Cardiac muscle cell (in vitro differentiated cells and primary cell): ENCODE measurements around the gene JPH2. TPM values are rescaled to one million over a fixed set of nuclear protein-coding genes. Genes with fewer than 3 reads are reported as not detected.

Experiments used
- DNase-seq, 2 donors: peaks; one replicate each; pipeline versions ENCODE4 v3.0.0 to v3.0.0-alpha.2; 2010 to 2017; ENCODE audit warnings: low read depth in 1 of 2, low spot score in 1 of 2
- H3K27ac ChIP-seq: fragments of 200-600 bp; sonication (generic); 2 replicates; pipeline ENCODE4 v1.5.1; 2016
- H3K27me3 ChIP-seq: fragments of 200-600 bp; sonication (generic); 2 replicates; pipeline ENCODE4 v1.6.0; 2016; ENCODE audit warnings: control low read depth
- H3K36me3 ChIP-seq: fragments of 200-600 bp; sonication (generic); 2 replicates; pipeline ENCODE4 v1.5.1; 2016; ENCODE audit warnings: control low read depth
- H3K4me1 ChIP-seq: fragments of 200-600 bp; sonication (generic); 2 replicates; pipeline ENCODE4 v1.8.1; 2017; ENCODE audit warnings: low read depth, mild to moderate bottlenecking, mixed run types
- H3K4me3 ChIP-seq: fragments of 200-600 bp; sonication (generic); 2 replicates; pipeline ENCODE4 v1.5.1; 2016; ENCODE audit warnings: mild to moderate bottlenecking
- H3K9me3 ChIP-seq: fragments of 200-600 bp; sonication (generic); 2 replicates; pipeline ENCODE4 v1.5.1; 2017; ENCODE audit warnings: low read depth, mild to moderate bottlenecking, control low read depth
- polyA plus RNA-seq: library from polyadenylated mRNA; unstranded; fragments of >200 nt; fragmentation: Nextera tagmentation; extraction: Ambion mirVana; gene quantifications from 2 replicates; pipeline ENCODE4 v1.2.1, GENCODE V29; 2016
- total RNA-seq: library from RNA; depleted of rRNA; stranded (reverse); fragments of >200 nt; gene quantifications from 2 replicates; pipeline ENCODE4 v1.2.3, GENCODE V29; 2016
- TF ChIP-seq, protein P1 (sequence below): IDR thresholded peaks from 2 replicates; pipeline ENCODE4 v1.5.1; 2012; ENCODE audit warnings: low read depth, mild to moderate bottlenecking, low read length

JPH2 gene
- total and polyA plus RNA-seq, 2 experiments from 2014 or later = 97.2 to 205 TPM

DNA sequence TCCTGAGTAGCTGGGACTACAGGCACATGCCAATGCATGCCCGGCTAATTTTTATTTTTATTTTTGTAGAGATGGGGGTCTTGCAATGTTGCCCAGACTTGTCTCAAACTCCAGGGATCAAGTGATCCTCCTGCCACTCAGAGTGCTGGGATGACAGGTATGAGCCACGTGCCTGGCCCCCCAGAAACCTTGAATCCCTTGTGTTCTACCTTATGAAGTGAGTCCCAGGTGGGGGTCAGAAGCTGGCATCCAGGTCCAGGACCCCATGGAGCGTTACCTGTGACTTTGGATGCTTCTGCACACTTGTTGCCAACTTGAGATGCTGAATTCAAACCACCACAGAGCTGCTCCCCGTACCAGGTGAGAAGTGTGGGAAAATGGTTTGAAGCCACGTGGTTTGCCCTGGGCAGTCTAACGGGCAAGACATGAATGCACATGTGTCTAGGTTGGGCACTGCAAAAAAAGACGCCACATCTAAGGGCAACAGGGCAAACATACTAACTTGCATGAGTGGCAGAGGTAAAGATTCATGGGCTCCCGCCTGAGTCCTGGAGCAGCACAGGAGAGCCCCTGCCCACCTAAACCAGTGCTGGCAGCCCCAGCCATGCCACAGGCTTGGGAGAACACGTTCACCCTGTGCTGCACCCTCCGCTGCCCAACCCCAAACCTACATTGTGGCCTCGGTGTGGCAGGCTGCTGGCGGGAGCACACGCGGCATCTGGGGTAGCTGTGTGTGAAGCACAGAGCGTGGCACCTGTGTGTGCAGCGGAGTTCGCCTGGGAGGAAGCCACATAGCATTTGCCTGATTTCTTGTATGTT, 101.2 kb downstream of the JPH2 start:
- no peak overlapping the region for H3K4me3 ChIP-seq
- H3K9me3 ChIP-seq = no peaks in the 10 kb centered on the region
- no peaks in the 10 kb centered on the region for H3K36me3 ChIP-seq
- H3K27me3 ChIP-seq = no peaks in the 10 kb centered on the region
- H3K27ac ChIP-seq = no peak overlapping the region
- TF ChIP-seq, protein P1, sequence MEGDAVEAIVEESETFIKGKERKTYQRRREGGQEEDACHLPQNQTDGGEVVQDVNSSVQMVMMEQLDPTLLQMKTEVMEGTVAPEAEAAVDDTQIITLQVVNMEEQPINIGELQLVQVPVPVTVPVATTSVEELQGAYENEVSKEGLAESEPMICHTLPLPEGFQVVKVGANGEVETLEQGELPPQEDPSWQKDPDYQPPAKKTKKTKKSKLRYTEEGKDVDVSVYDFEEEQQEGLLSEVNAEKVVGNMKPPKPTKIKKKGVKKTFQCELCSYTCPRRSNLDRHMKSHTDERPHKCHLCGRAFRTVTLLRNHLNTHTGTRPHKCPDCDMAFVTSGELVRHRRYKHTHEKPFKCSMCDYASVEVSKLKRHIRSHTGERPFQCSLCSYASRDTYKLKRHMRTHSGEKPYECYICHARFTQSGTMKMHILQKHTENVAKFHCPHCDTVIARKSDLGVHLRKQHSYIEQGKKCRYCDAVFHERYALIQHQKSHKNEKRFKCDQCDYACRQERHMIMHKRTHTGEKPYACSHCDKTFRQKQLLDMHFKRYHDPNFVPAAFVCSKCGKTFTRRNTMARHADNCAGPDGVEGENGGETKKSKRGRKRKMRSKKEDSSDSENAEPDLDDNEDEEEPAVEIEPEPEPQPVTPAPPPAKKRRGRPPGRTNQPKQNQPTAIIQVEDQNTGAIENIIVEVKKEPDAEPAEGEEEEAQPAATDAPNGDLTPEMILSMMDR = no peak
- no peaks in the 10 kb centered on the region for H3K4me1 ChIP-seq
- no peak for DNase-seq

DNA sequence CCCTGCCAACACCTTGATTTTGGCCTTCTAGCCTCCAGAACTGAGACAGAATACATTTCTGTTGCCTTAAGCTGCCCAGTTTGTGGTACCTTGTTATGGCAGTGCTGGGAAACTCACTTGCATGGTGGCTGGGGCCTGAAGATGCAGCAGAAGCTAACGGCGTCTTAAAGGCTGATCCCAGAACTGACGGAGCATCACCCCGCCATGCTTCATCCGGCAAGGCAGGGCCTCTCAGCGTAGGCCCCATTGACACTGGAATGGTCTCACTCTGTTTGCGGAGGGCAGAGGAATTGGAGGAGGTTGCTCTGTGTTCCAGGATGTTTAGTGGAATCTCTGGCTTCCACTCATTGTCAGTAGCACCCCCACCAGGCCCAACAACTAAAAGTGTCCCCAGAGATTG, 102.1 kb downstream of the JPH2 start:
- H3K4me3 ChIP-seq = no peak overlapping the region
- DNase-seq = no peak
- H3K27ac ChIP-seq = no peak overlapping the region
- H3K4me1 ChIP-seq = no peaks in the 10 kb centered on the region
- H3K9me3 ChIP-seq = no peaks in the 10 kb centered on the region
- no peaks in the 10 kb centered on the region for H3K27me3 ChIP-seq
- H3K36me3 ChIP-seq = no peaks in the 10 kb centered on the region
- TF ChIP-seq, protein P1 = no peak

DNA sequence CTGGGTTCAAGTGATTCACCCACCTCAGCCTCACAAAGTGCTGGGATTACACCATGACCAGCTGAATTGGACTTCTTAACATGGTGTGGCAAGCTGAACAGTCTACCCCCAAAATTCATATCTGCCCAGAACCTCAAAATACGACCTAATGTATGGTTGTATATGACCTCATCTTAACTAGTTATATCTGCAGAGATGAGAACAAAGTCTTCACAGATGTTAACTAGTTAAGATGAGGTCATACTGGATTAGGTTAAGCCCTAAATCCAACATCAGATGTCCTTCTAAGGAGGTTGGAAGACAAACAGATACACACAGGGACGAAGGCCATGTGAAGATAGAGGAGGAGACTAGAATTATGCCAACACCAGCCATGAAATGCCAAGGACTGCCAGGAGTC, 102.5 kb downstream of the JPH2 start:
- H3K4me3 ChIP-seq = no peak overlapping the region
- H3K4me1 ChIP-seq = no peaks in the 10 kb centered on the region
- DNase-seq = no peak
- H3K9me3 ChIP-seq = no peaks in the 10 kb centered on the region
- TF ChIP-seq, protein P1 = no peak
- no peak overlapping the region for H3K27ac ChIP-seq
- no peaks in the 10 kb centered on the region for H3K36me3 ChIP-seq
- no peaks in the 10 kb centered on the region for H3K27me3 ChIP-seq

DNA sequence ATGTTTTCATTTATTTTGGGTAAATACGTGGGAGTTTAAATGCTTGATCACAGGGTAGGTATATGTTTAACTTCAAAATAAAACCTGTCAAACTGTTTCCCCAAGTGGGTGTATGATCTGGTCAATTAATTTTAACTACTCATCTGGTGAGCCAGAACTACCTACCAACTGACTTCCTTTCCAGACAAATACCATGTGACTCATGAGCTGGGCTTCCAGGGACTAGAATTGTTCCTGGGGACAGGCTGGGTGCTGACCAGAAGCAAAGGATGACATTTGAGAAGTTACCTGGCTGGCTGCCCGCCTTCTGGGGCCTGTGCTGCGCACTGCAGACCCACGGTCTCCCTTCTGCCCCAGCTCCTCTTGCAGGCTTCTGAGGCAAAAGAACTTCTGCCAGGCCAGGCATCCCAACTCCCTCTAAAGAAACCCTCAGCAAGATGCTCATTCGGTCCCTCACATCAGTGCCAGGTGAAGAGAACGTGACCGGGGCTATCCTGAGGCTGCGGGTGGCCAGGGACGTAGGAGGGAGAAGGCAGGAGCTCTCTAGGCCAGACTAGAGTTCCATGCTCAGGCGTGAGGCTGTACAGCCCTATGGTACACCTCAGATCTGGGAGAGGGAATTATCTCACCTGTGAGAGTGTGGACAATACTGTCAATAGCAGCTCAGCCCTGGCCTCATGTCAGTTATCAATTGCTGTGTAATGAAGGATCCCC, 103.6 kb downstream of the JPH2 start:
- Histone ChIP-seq H3K9me3 (no peaks in the 10 kb centered on the region), H3K27me3 (no peaks in the 10 kb centered on the region), H3K27ac (no peak overlapping the region), H3K36me3 (no peaks in the 10 kb centered on the region), H3K4me3 (no peak overlapping the region), H3K4me1 (no peaks in the 10 kb centered on the region)
- no peak for DNase-seq
- TF ChIP-seq, protein P1 = no peak

DNA sequence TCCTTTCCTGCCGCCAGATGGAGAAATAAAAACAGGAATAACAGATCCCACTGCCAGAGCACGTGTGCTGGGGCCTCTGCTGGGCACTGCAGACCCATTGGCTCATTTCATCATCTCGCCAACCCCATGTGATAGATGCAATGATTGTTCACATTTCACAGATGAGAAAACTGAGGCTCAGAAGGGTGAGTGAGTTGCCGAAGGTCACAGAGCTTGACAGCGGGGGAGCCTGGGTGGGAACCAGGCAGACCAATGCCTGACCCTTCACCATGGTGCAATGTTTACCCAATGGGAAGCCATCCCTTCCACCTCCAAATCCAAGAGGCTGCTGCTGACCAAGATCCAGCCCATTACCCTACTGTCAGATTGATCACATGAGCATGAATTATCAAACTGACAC, 105.1 kb downstream of the JPH2 start:
- Histone ChIP-seq H3K9me3 (no peaks in the 10 kb centered on the region), H3K36me3 (no peaks in the 10 kb centered on the region), H3K27me3 (no peaks in the 10 kb centered on the region), H3K4me1 (no peaks in the 10 kb centered on the region), H3K4me3 (no peak overlapping the region), H3K27ac (no peak overlapping the region)
- DNase-seq = no peak
- TF ChIP-seq, protein P1 = no peak
